ENCODE measurements around the gene GUCD1.

DNA sequence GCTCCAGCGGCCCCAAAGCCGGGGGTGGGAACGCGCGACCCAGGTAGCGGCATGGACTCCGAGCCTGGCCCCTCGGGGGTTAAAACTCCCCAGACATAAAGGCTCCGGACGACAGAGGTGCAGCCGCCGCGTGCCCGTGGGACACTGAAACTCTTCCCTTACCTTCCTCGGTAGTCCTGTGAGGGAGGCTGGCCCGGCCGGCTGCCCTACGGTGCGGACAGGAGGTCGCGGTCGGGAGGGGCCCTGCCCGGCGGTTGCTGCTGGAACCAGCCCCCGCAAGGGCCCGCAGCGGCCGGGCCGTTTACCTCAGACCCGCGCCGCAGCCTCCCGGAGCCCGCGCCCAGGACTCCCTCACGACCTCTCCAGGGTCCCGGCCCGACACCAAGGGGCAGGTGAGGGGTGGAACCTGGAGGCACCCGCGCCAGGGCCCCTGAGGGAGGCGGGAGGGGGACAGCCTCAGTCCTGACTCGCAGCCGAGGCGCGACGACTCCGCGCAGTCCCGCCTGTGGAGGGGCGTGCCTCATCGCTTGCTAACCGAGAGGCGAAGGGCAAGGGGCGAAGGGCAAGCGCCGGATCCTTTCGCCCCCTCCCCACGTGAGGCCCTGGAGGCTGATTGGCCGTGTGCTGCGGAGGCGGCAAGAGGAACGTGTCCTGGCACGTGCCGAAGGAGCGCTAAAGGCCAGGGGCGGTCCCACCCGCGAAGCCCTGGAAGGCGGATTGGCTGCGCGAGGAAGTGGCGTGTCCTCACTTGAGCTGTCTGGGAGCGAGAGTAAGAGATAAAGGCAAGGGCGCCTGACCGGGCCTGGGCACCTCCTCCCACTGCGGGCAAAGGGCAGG lies 60.2 kb downstream of the GUCD1 start, which contains the start of gene UPB1:
- TF ChIP-seq RFX1 (IDR thresholded peaks at IDR 0.05): no peak
- no peak for TF ChIP-seq TBL1XR1 (IDR thresholded peaks at IDR 0.05; ENCODE audit: low read length in 2 of 2)
- no peak for TF ChIP-seq EP400 (IDR thresholded peaks at IDR 0.05)
